HCT116 (cell line): Measurements from ENCODE around the gene HIGD1A. TPM values are rescaled to one million over a fixed set of nuclear protein-coding genes. Genes with fewer than 3 reads are reported as not detected.

Experiments
- ATAC-seq: fragments of 200-7000 bp; cut with Tn5 transposase; 2 replicates; pipeline ENCODE4 v1.9.1; 2020; ENCODE audit warnings: mild to moderate bottlenecking, moderate library complexity
- BruUV-seq: library from RNA; stranded (reverse); fragments of 400-500 nt; replicated peaks from 2 replicates; lab custom pipeline; 2021; lab: Mats Ljungman, UMichigan
- CTCF ChIA-PET: fragments of 300-600 bp; sonication (Branson Sonifier 250); formaldehyde crosslinking; loops from one replicate; lab custom pipeline; 2021; ENCODE audit warnings: antibody characterized with exemption; lab: Charles Lee
- POLR2A ChIA-PET: fragments of 300-600, 350-600 bp; sonication (Branson Sonifier 250); formaldehyde crosslinking; loops from one replicate; lab custom pipeline; 2021; ENCODE audit warnings: antibody characterized with exemption; lab: Charles Lee
- RAD21 ChIA-PET, 2 experiments: fragments of 300-600 bp; sonication (Branson Sonifier 250); formaldehyde crosslinking; loops; one replicate each; lab custom pipeline; 2023; ENCODE audit warnings: low total read pairs in 2 of 2; ENCODE audit not compliant: uncharacterized antibody in 2 of 2, unreplicated experiment in 2 of 2, low non-redundant PET in 1 of 2; lab: Charles Lee
- DNase-seq: peaks from one replicate; pipeline ENCODE4 v3.0.0-alpha.2; 2010; ENCODE audit warnings: low read depth, low spot score
- H2AFZ ChIP-seq: fragments of 200-600 bp; shearing (Covaris generic), sonication (generic); 2 replicates; pipeline ENCODE4 v1.6.1; 2017; ENCODE audit warnings: low read depth, mixed run types, mixed read lengths, antibody characterized with exemption, low read length; ENCODE audit not compliant: poor library complexity, severe bottlenecking
- H3K27ac ChIP-seq: 2 replicates; pipeline ENCODE4 v1.5.1; 2012; ENCODE audit warnings: low read depth, low read length
- H3K27me3 ChIP-seq: fragments of 200-600 bp; sonication (generic); 2 replicates; pipeline ENCODE4 v1.6.1; 2016; ENCODE audit warnings: mixed run types, low read length, mixed read lengths; ENCODE audit not compliant: insufficient read depth
- H3K36me3 ChIP-seq, 2 experiments: fragments of 200-500 bp in 1 of 2; fragments of 200-600 bp in 1 of 2; sonication (Bioruptor generic) in 1 of 2; sonication (generic) in 1 of 2; 2 replicates each; pipeline versions ENCODE4 v1.5.1 to v1.6.1; 2014 to 2016; ENCODE audit warnings: low read length in 2 of 2, inconsistent platforms in 1 of 2, mixed read lengths in 1 of 2, mixed run types in 1 of 2; ENCODE audit not compliant: insufficient read depth in 2 of 2, control insufficient read depth in 1 of 2
- H3K4me1 ChIP-seq, 2 experiments: fragments of 200-600 bp in 1 of 2; sonication (generic) in 1 of 2; 2 replicates each; pipeline versions ENCODE4 v1.5.1 to v1.6.1; 2012 to 2017; ENCODE audit warnings: low read length in 2 of 2, inconsistent platforms in 1 of 2, mild to moderate bottlenecking in 1 of 2, mixed read lengths in 1 of 2, mixed run types in 1 of 2, moderate library complexity in 1 of 2; ENCODE audit not compliant: insufficient read depth in 2 of 2, control insufficient read depth in 1 of 2
- H3K4me2 ChIP-seq: fragments of 200-600 bp; sonication (generic); 2 replicates; pipeline ENCODE4 v1.6.1; 2017; ENCODE audit warnings: mixed run types, low read length, mixed read lengths
- H3K4me3 ChIP-seq, 2 experiments: fragments of 200-600 bp in 1 of 2; sonication (generic) in 1 of 2; replicated peaks in 1 of 2; 2 replicates each; pipeline ENCODE4 v1.5.1; 2011 to 2016; ENCODE audit warnings: low read length in 2 of 2, control low read depth in 1 of 2, low read depth in 1 of 2, mild to moderate bottlenecking in 1 of 2, mixed read lengths in 1 of 2, mixed run types in 1 of 2
- H3K79me2 ChIP-seq: fragments of 200-600 bp; sonication (generic); 2 replicates; pipeline ENCODE4 v1.6.1; 2017; ENCODE audit warnings: mild to moderate bottlenecking, mixed run types, low read length, moderate library complexity, mixed read lengths; ENCODE audit not compliant: insufficient read depth
- H3K9ac ChIP-seq: fragments of 200-600 bp; sonication (generic); 2 replicates; pipeline ENCODE4 v1.6.1; 2016; ENCODE audit warnings: low read length, mixed read lengths
- H3K9me2 ChIP-seq: fragments of 200-600 bp; sonication (generic), shearing (Covaris generic); 2 replicates; pipeline ENCODE4 v1.6.1; 2017; ENCODE audit warnings: mixed run types, mild to moderate bottlenecking, moderate library complexity; ENCODE audit not compliant: insufficient read depth
- H3K9me3 ChIP-seq, 2 experiments: fragments of 200-500 bp in 1 of 2; fragments of 200-600 bp in 1 of 2; sonication (Bioruptor generic) in 1 of 2; sonication (generic) in 1 of 2; 2 replicates each; pipeline ENCODE4 v1.6.1; 2014 to 2017; ENCODE audit warnings: low read length in 2 of 2, mixed read lengths in 2 of 2, inconsistent platforms in 1 of 2, low read depth in 1 of 2, mild to moderate bottlenecking in 1 of 2, mixed run types in 1 of 2, moderate library complexity in 1 of 2; ENCODE audit not compliant: control insufficient read depth in 1 of 2, insufficient read depth in 1 of 2
- H4K20me1 ChIP-seq: fragments of 200-600 bp; sonication (generic), shearing (Covaris generic); 2 replicates; pipeline ENCODE4 v1.6.1; 2017; ENCODE audit warnings: mixed run types, mild to moderate bottlenecking, moderate library complexity; ENCODE audit not compliant: insufficient read depth
- CEBPB ChIP-seq: IDR thresholded peaks from 2 replicates; pipeline ENCODE4 v1.6.1; 2012; ENCODE audit warnings: low read depth
- CTCF ChIP-seq, 3 experiments: fragments of 200-600 bp in 1 of 3; sonication (generic) in 1 of 3; IDR thresholded peaks in 2 of 3; conservative IDR thresholded peaks in 1 of 3; 2 replicates each; pipeline ENCODE4 v1.5.1; 2012 to 2017; ENCODE audit warnings: low read depth in 2 of 3, low read length in 2 of 3, antibody characterized with exemption in 1 of 3, borderline replicate concordance in 1 of 3, control low read depth in 1 of 3, mild to moderate bottlenecking in 1 of 3, mixed read lengths in 1 of 3, mixed run types in 1 of 3, moderate library complexity in 1 of 3; ENCODE audit not compliant: insufficient read depth in 1 of 3
- EGR1 ChIP-seq: IDR thresholded peaks from 2 replicates; pipeline ENCODE4 v1.6.1; 2012; ENCODE audit warnings: low read depth
- EZH2 ChIP-seq: fragments of 200-600 bp; sonication (generic); IDR thresholded peaks from 2 replicates; pipeline ENCODE4 v1.6.1; 2017; ENCODE audit warnings: antibody characterized with exemption, mixed run types
- EZH2phosphoT487 ChIP-seq: fragments of 200-600 bp; IDR thresholded peaks from 2 replicates; pipeline ENCODE4 v1.6.1; 2018; ENCODE audit warnings: antibody characterized with exemption, borderline replicate concordance
- JUND ChIP-seq: IDR thresholded peaks from 2 replicates; pipeline ENCODE4 v1.6.1; 2012
- MAX ChIP-seq: IDR thresholded peaks from 2 replicates; pipeline ENCODE4 v1.6.1; 2012
- POLR2A ChIP-seq: IDR thresholded peaks from 2 replicates; pipeline ENCODE4 v1.7.0; 2011; ENCODE audit warnings: borderline replicate concordance; ENCODE audit not compliant: insufficient read depth, insufficient read length; ENCODE audit errors: extremely low read depth
- POLR2AphosphoS5 ChIP-seq: IDR thresholded peaks from 2 replicates; pipeline ENCODE4 v1.6.1; 2011; ENCODE audit warnings: mild to moderate bottlenecking, low read depth, low read length, moderate library complexity
- RAD21 ChIP-seq: IDR thresholded peaks from 2 replicates; pipeline ENCODE4 v1.6.1; 2012; ENCODE audit warnings: low read depth, mild to moderate bottlenecking
- REST ChIP-seq: IDR thresholded peaks from 2 replicates; pipeline ENCODE4 v1.6.1; 2012; ENCODE audit warnings: low read depth
- SIN3A ChIP-seq: IDR thresholded peaks from 2 replicates; pipeline ENCODE4 v1.6.1; 2012; ENCODE audit warnings: low read depth
- SP1 ChIP-seq: IDR thresholded peaks from 2 replicates; pipeline ENCODE4 v1.6.1; 2012; ENCODE audit warnings: low read depth
- SRF ChIP-seq: IDR thresholded peaks from 2 replicates; pipeline ENCODE4 v1.6.1; 2012; ENCODE audit warnings: low read depth
- TCF7L2 ChIP-seq: IDR thresholded peaks from 2 replicates; pipeline ENCODE4 v1.7.0; 2011; ENCODE audit warnings: borderline replicate concordance, inconsistent platforms; ENCODE audit not compliant: insufficient read depth, insufficient read length; ENCODE audit errors: extremely low read depth
- YY1 ChIP-seq: IDR thresholded peaks from 2 replicates; pipeline ENCODE4 v1.6.1; 2011; ENCODE audit warnings: low read length, low read depth, moderate library complexity, mild to moderate bottlenecking; ENCODE audit not compliant: insufficient replicate concordance; ENCODE audit errors: extremely low read depth
- ZBTB33 ChIP-seq: IDR thresholded peaks from 2 replicates; pipeline ENCODE4 v1.6.1; 2011; ENCODE audit warnings: mild to moderate bottlenecking, low read length, moderate library complexity; ENCODE audit not compliant: insufficient replicate concordance; ENCODE audit errors: extremely low read depth
- ZFX ChIP-seq: fragments of 450-650 bp; IDR thresholded peaks from 2 replicates; pipeline ENCODE4 v1.6.1; 2017
- ZNF274 ChIP-seq: fragments of 200-500 bp; sonication (Bioruptor generic); IDR thresholded peaks from 2 replicates; pipeline ENCODE4 v1.6.1; 2014; ENCODE audit warnings: mild to moderate bottlenecking, low read depth, low read length, inconsistent platforms
- intact Hi-C: fragments of 100-400 bp; cut with micrococcal nuclease; formaldehyde crosslinking; loops from 2 replicates; pipeline ENCODE4 v1.10.0; 2022
- total RNA-seq: library from RNA; stranded (reverse); gene quantifications from one replicate; pipeline ENCODE4 v1.2.1, GENCODE V29; 2021; ENCODE audit not compliant: unreplicated experiment

HIGD1A gene
- total RNA-seq, 1 experiment from 2014 or later: 71.2 TPM

- Histone ChIP-seq H3K79me2 (no peaks in the 10 kb centered on the region), H3K4me3 (no peak overlapping the region), H3K9me2 (no peaks in the 10 kb centered on the region), H3K9me3 (no peaks in the 10 kb centered on the region), H3K27ac (no peak overlapping the region), H3K4me2 (no peak overlapping the region), H3K4me1 (no peaks in the 10 kb centered on the region), H3K27me3 (no peaks in the 10 kb centered on the region), H3K36me3 (no peaks in the 10 kb centered on the region), H3K9ac (no peak overlapping the region), H2AFZ (no peak overlapping the region), H4K20me1 (no peaks in the 10 kb centered on the region)
- DNase-seq (no peak), ATAC-seq (no peak)
- TF ChIP-seq SRF (no peak), ZNF274 (no peak), POLR2AphosphoS5 (no peak), CTCF (IDR thresholded peaks at IDR 0.05 in 2 of 3, conservative IDR thresholded peaks at IDR 0.05 in 1 of 3; ENCODE audit: borderline replicate concordance in 1 of 3, insufficient read depth in 1 of 3, low read depth in 2 of 3, low read length in 2 of 3) (no peak), YY1 (no peak), JUND (no peak), EZH2 (no peak), SP1 (no peak), EGR1 (no peak), EZH2phosphoT487 (no peak), ZBTB33 (no peak), RAD21 (no peak), CEBPB (no peak), POLR2A (no peak), ZFX (no peak), TCF7L2 (no peak), REST (no peak), MAX (no peak), SIN3A (no peak)
- no TSS peak for BruUV-seq
- intact Hi-C loops: no loop called here
- ChIA-PET RAD21 (no interaction called here), POLR2A (no interaction called here), CTCF (interaction anchor here (0.9 kb wide), 1 partner anchor 8 kb away, joined by 3 read pairs; no protein-coding TSS in a partner anchor)
Observed at GRCh38 chr3:42753757-42754156, 50.5 kb downstream of the HIGD1A start.
